22Rv1 (cell line): ENCODE results near the gene LRRC36.

Experiments
- H3K27ac ChIP-seq: fragments of 450-650 bp; 2 replicates; pipeline ENCODE4 v1.5.1; 2017
- CTCF ChIP-seq: fragments of 450-650 bp; IDR thresholded peaks from 2 replicates; pipeline ENCODE4 v1.5.1; 2017; ENCODE audit warnings: mild to moderate bottlenecking
- ZFX ChIP-seq: fragments of 450-650 bp; IDR thresholded peaks from 2 replicates; pipeline ENCODE4 v1.6.1; 2017; ENCODE audit warnings: antibody characterized with exemption, borderline replicate concordance

The LRRC36 gene

GRCh38 chr16:67298277-67298676, 28.3 kb upstream of the LRRC36 start:
- TF ChIP-seq ZFX: no peak
- no peak for TF ChIP-seq CTCF
- H3K27ac ChIP-seq: no peak overlapping the region

- H3K27ac ChIP-seq: no peak overlapping the region
- TF ChIP-seq CTCF (no peak), ZFX (no peak)
Measured at GRCh38 chr16:67299269-67299668, 27.3 kb upstream of the LRRC36 start.

GRCh38 chr16:67301080-67301782, 25.4 kb upstream of the LRRC36 start:
- TF ChIP-seq CTCF (no peak), ZFX (no peak)
- no peak overlapping the region for H3K27ac ChIP-seq

- no peak for TF ChIP-seq ZFX
- no peak for TF ChIP-seq CTCF
Measured at GRCh38 chr16:67302076-67302475, 24.5 kb upstream of the LRRC36 start.

GRCh38 chr16:67302970-67303369, 23.6 kb upstream of the LRRC36 start:
- H3K27ac ChIP-seq: no peak overlapping the region
- TF ChIP-seq CTCF (no peak), ZFX (no peak)

More at GRCh38 chr16:67302076-67302475, 24.5 kb upstream of the LRRC36 start:
- no peak overlapping the region for H3K27ac ChIP-seq

- TF ChIP-seq CTCF (no peak), ZFX (no peak)
- no peak overlapping the region for H3K27ac ChIP-seq
Measured at GRCh38 chr16:67304020-67304419, 22.6 kb upstream of the LRRC36 start.

GRCh38 chr16:67305216-67306071, 21.2 kb upstream of the LRRC36 start:
- H3K27ac ChIP-seq: no peak overlapping the region
- no peak for TF ChIP-seq ZFX
- TF ChIP-seq CTCF: no peak
